ENCODE data around the gene CHRNA7. TPM values are rescaled to one million over a fixed set of nuclear protein-coding genes. Genes with fewer than 3 reads are reported as not detected.
A peak's percentile ranks its signal among the peaks of the same experiment; 100 is the strongest.

CHRNA7 gene
- polyA plus RNA-seq, 3 donors: 16.3 to 31.5 (median 20.6) TPM

- DNase-seq (ENCODE audit: extremely low read depth in 1 of 11, low read depth in 9 of 11, low spot score in 4 of 11): no peak
These were observed 11.0 kb downstream of the CHRNA7 start for GRCh38 chr15:32041294-32041693.

GRCh38 chr15:32042269-32042972, 12.1 kb downstream of the CHRNA7 start:
- peak in 2 of 11 donors; percentile 12 to 43 for DNase-seq (ENCODE audit: extremely low read depth in 1 of 11, low read depth in 9 of 11, low spot score in 4 of 11)

- no peak for DNase-seq (ENCODE audit: extremely low read depth in 1 of 11, low read depth in 9 of 11, low spot score in 4 of 11)
These were observed 23.4 kb downstream of the CHRNA7 start for GRCh38 chr15:32053719-32054118.

- DNase-seq (ENCODE audit: extremely low read depth in 1 of 11, low read depth in 9 of 11, low spot score in 4 of 11): no peak
These were observed 27.6 kb downstream of the CHRNA7 start for GRCh38 chr15:32057876-32058425.

GRCh38 chr15:32060706-32061105, 30.4 kb downstream of the CHRNA7 start:
- DNase-seq (ENCODE audit: extremely low read depth in 1 of 11, low read depth in 9 of 11, low spot score in 4 of 11): no peak

GRCh38 chr15:32067115-32067514, 36.8 kb downstream of the CHRNA7 start:
- no peak for DNase-seq (ENCODE audit: extremely low read depth in 1 of 11, low read depth in 9 of 11, low spot score in 4 of 11)

- DNase-seq (ENCODE audit: extremely low read depth in 1 of 11, low read depth in 9 of 11, low spot score in 4 of 11): no peak
These were observed 59.6 kb downstream of the CHRNA7 start for GRCh38 chr15:32089851-32090359.

- DNase-seq (ENCODE audit: extremely low read depth in 1 of 11, low read depth in 9 of 11, low spot score in 4 of 11): no peak
These were observed 61.4 kb downstream of the CHRNA7 start for GRCh38 chr15:32091505-32092380.

GRCh38 chr15:32096213-32096612, 65.9 kb downstream of the CHRNA7 start:
- no peak for DNase-seq (ENCODE audit: extremely low read depth in 1 of 11, low read depth in 9 of 11, low spot score in 4 of 11)

- DNase-seq (ENCODE audit: extremely low read depth in 1 of 11, low read depth in 9 of 11, low spot score in 4 of 11): no peak
These were observed 66.8 kb downstream of the CHRNA7 start for GRCh38 chr15:32096916-32097617.

GRCh38 chr15:32098033-32098432, 67.7 kb downstream of the CHRNA7 start:
- peak in 9 of 11 donors; percentile 5 to 41 (median 14) for DNase-seq (ENCODE audit: extremely low read depth in 1 of 11, low read depth in 9 of 11, low spot score in 4 of 11)

- DNase-seq (ENCODE audit: extremely low read depth in 1 of 11, low read depth in 9 of 11, low spot score in 4 of 11): no peak
These were observed 68.9 kb downstream of the CHRNA7 start for GRCh38 chr15:32099097-32099785.

GRCh38 chr15:32099956-32100684, 69.8 kb downstream of the CHRNA7 start:
- no peak for DNase-seq (ENCODE audit: extremely low read depth in 1 of 11, low read depth in 9 of 11, low spot score in 4 of 11)

GRCh38 chr15:32104061-32104995, 74.0 kb downstream of the CHRNA7 start:
- DNase-seq (ENCODE audit: extremely low read depth in 1 of 11, low read depth in 9 of 11, low spot score in 4 of 11): no peak

- DNase-seq (ENCODE audit: extremely low read depth in 1 of 11, low read depth in 9 of 11, low spot score in 4 of 11): no peak
These were observed 75.2 kb downstream of the CHRNA7 start for GRCh38 chr15:32105258-32106241.
